Measurements from ENCODE around the gene FUT1. TPM values are rescaled to one million over a fixed set of nuclear protein-coding genes. Genes with fewer than 3 reads are reported as not detected.
A peak's percentile ranks its signal among the peaks of the same experiment; 100 is the strongest.

FUT1 gene
- polyA plus RNA-seq, 1 donor (not counting 4 experiments of a cell fraction or from before 2014, with no cell fraction given), result 3.7 TPM

GRCh38 chr19:48728911-48729664 lies 23.4 kb downstream of the FUT1 start:
- no peak overlapping the region for H3K27ac ChIP-seq (ENCODE audit: control insufficient read depth, insufficient read depth, low read length)

GRCh38 chr19:48726556-48726955 lies 25.9 kb downstream of the FUT1 start:
- no peak overlapping the region for H3K4me3 ChIP-seq (ENCODE audit: control insufficient read depth in 2 of 3, extremely low read depth in 1 of 3, insufficient read depth in 2 of 3, low read depth in 1 of 3, low read length in 3 of 3)
- no peaks in the 10 kb centered on the region for H4K20me1 ChIP-seq (ENCODE audit: control insufficient read depth, extremely low read depth, insufficient read depth, low read length)
- no peaks in the 10 kb centered on the region for H3K9me1 ChIP-seq (ENCODE audit: control insufficient read depth, extremely low read depth, insufficient read depth, low read length)
- H3K9me3 ChIP-seq (ENCODE audit: control insufficient read depth, low read depth, low read length), result no peaks in the 10 kb centered on the region
- dilution Hi-C loops (cut with MboI; ENCODE audit: extremely low pct_ligation_motif_present, low sequenced_read_pairs), result no loop called here
- H3K79me2 ChIP-seq (ENCODE audit: control insufficient read depth, insufficient read depth, low read length), result no peaks in the 10 kb centered on the region
- H3K27me3 ChIP-seq (ENCODE audit: control insufficient read depth, extremely low read depth, insufficient read depth, low read length), result no peaks in the 10 kb centered on the region
- TF ChIP-seq CTCF (optimal IDR thresholded peaks at IDR 0.05 in 1 of 3, IDR thresholded peaks at IDR 0.05 in 1 of 3, conservative IDR thresholded peaks at IDR 0.05 in 1 of 3; ENCODE audit: extremely low read depth in 1 of 3, insufficient read depth in 2 of 3, low read length in 3 of 3) (no peak), EZH2 (IDR thresholded peaks at IDR 0.05; ENCODE audit: low read length) (no peak)
- H2AFZ ChIP-seq (ENCODE audit: control insufficient read depth, low read length), result peak overlapping the region; percentile 8
- H3K9ac ChIP-seq (ENCODE audit: control insufficient read depth, extremely low read depth, insufficient read depth, low read length), result no peak overlapping the region
- H3K36me3 ChIP-seq (ENCODE audit: control insufficient read depth in 2 of 2, extremely low read depth in 1 of 2, insufficient read depth in 2 of 2, low read length in 2 of 2), result peaks cover 0 to 6% of the 10 kb centered on the region in 2 experiments
- H3K4me1 ChIP-seq (ENCODE audit: control insufficient read depth, extremely low read depth, insufficient read depth, low read length), result peaks cover 14% of the 10 kb centered on the region
- FAIRE-seq, result no peak
- DNase-seq (ENCODE audit: low read depth, low spot score), result no peak
- no peak overlapping the region for H3K27ac ChIP-seq (ENCODE audit: control insufficient read depth, insufficient read depth, low read length)
- H3K4me2 ChIP-seq (ENCODE audit: control insufficient read depth, extremely low read depth, insufficient read depth, low read depth, low read length), result no peak overlapping the region

More at GRCh38 chr19:48728911-48729664, 23.4 kb downstream of the FUT1 start:
- peak overlapping the region; percentile 35 for H3K9ac ChIP-seq (ENCODE audit: control insufficient read depth, extremely low read depth, insufficient read depth, low read length)
- peaks cover 14% of the 10 kb centered on the region for H3K4me1 ChIP-seq (ENCODE audit: control insufficient read depth, extremely low read depth, insufficient read depth, low read length)
- DNase-seq (ENCODE audit: low read depth, low spot score) (no peak), FAIRE-seq (no peak)
- peak overlapping the region; percentile 46 for H2AFZ ChIP-seq (ENCODE audit: control insufficient read depth, low read length)
- H3K79me2 ChIP-seq (ENCODE audit: control insufficient read depth, insufficient read depth, low read length), result no peaks in the 10 kb centered on the region
- H3K27me3 ChIP-seq (ENCODE audit: control insufficient read depth, extremely low read depth, insufficient read depth, low read length), result no peaks in the 10 kb centered on the region
- H3K4me2 ChIP-seq (ENCODE audit: control insufficient read depth, extremely low read depth, insufficient read depth, low read depth, low read length), result peak overlapping the region; percentile 55
- H4K20me1 ChIP-seq (ENCODE audit: control insufficient read depth, extremely low read depth, insufficient read depth, low read length), result no peaks in the 10 kb centered on the region
- H3K9me1 ChIP-seq (ENCODE audit: control insufficient read depth, extremely low read depth, insufficient read depth, low read length), result no peaks in the 10 kb centered on the region
- H3K4me3 ChIP-seq (ENCODE audit: control insufficient read depth in 2 of 3, extremely low read depth in 1 of 3, insufficient read depth in 2 of 3, low read depth in 1 of 3, low read length in 3 of 3), result peak overlapping the region in 2 of 3 experiments; percentile 24 to 56
- TF ChIP-seq CTCF (optimal IDR thresholded peaks at IDR 0.05 in 1 of 3, IDR thresholded peaks at IDR 0.05 in 1 of 3, conservative IDR thresholded peaks at IDR 0.05 in 1 of 3; ENCODE audit: extremely low read depth in 1 of 3, insufficient read depth in 2 of 3, low read length in 3 of 3), result peak in 2 of 3 experiments; percentile 4 to 34
- no peak for TF ChIP-seq EZH2 (IDR thresholded peaks at IDR 0.05; ENCODE audit: low read length)
- H3K9me3 ChIP-seq (ENCODE audit: control insufficient read depth, low read depth, low read length), result no peaks in the 10 kb centered on the region
- dilution Hi-C loops (cut with MboI; ENCODE audit: extremely low pct_ligation_motif_present, low sequenced_read_pairs), result no loop called here
- H3K36me3 ChIP-seq (ENCODE audit: control insufficient read depth in 2 of 2, extremely low read depth in 1 of 2, insufficient read depth in 2 of 2, low read length in 2 of 2), result peaks cover 0 to 6% of the 10 kb centered on the region in 2 experiments
